ENCODE results near the gene CST6.

The CST6 gene

GRCh38 chr11:66045177-66045639 lies 33.4 kb downstream of the CST6 start:
- H3K4me3 ChIP-seq (ENCODE audit: low read depth in 1 of 5, low read length in 5 of 5) = no peak overlapping the region
- no peaks in the 10 kb centered on the region for H3K36me3 ChIP-seq (ENCODE audit: control insufficient read depth in 5 of 5, insufficient read depth in 5 of 5, low read length in 5 of 5)
- H3K9me3 ChIP-seq (ENCODE audit: control insufficient read depth in 5 of 5, low read length in 5 of 5) = no peaks in the 10 kb centered on the region
- no peak overlapping the region for H3K9ac ChIP-seq (ENCODE audit: low read length in 5 of 5)
- H3K27me3 ChIP-seq (ENCODE audit: control insufficient read depth in 5 of 5, insufficient read depth in 4 of 5, low read length in 5 of 5) = peaks cover 0 to 19% (median 13%) of the 10 kb centered on the region in 5 donors
- no peak overlapping the region for H3K27ac ChIP-seq (ENCODE audit: low read depth, low read length)
- H3K4me1 ChIP-seq (ENCODE audit: control insufficient read depth in 5 of 5, insufficient read depth in 5 of 5, low read length in 5 of 5) = peaks cover 0 to 17% (median 8%) of the 10 kb centered on the region in 5 donors

DNA sequence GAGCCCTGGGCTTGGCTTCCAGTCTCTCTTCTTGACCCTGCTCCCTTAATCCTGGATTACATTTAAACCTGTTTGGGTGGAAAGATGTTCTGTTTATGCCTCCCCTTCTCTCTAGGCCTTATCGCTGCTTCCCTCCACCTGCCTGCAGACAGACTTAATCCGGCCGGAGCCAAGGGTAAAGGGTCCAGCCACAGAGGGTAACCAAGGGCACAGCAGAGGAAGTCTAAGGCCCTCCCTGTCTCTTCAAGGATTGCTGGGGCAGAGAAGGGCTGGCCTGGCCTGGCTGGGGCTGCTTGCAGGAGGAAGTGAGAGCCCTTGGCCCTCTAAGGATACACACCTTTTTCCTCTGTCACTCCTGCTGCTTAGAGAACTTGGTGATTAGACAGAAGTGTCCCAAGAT lies 35.1 kb downstream of the CST6 start:
- Histone ChIP-seq H3K27ac (ENCODE audit: low read depth, low read length) (no peak overlapping the region), H3K4me3 (ENCODE audit: low read depth in 1 of 5, low read length in 5 of 5) (no peak overlapping the region), H3K9ac (ENCODE audit: low read length in 5 of 5) (no peak overlapping the region), H3K9me3 (ENCODE audit: control insufficient read depth in 5 of 5, low read length in 5 of 5) (no peaks in the 10 kb centered on the region), H3K27me3 (ENCODE audit: control insufficient read depth in 5 of 5, insufficient read depth in 4 of 5, low read length in 5 of 5) (peaks cover 0 to 19% (median 13%) of the 10 kb centered on the region in 5 donors), H3K4me1 (ENCODE audit: control insufficient read depth in 5 of 5, insufficient read depth in 5 of 5, low read length in 5 of 5) (peaks cover 0 to 18% (median 17%) of the 10 kb centered on the region in 5 donors), H3K36me3 (ENCODE audit: control insufficient read depth in 5 of 5, insufficient read depth in 5 of 5, low read length in 5 of 5) (no peaks in the 10 kb centered on the region)

GRCh38 chr11:66047541-66048365 lies 35.9 kb downstream of the CST6 start:
- H3K9ac ChIP-seq (ENCODE audit: low read length in 5 of 5) = no peak overlapping the region
- peaks cover 0 to 23% (median 20%) of the 10 kb centered on the region in 5 donors for H3K4me1 ChIP-seq (ENCODE audit: control insufficient read depth in 5 of 5, insufficient read depth in 5 of 5, low read length in 5 of 5)
- H3K4me3 ChIP-seq (ENCODE audit: low read depth in 1 of 5, low read length in 5 of 5) = no peak overlapping the region
- H3K27me3 ChIP-seq (ENCODE audit: control insufficient read depth in 5 of 5, insufficient read depth in 4 of 5, low read length in 5 of 5) = peaks cover 0 to 19% (median 13%) of the 10 kb centered on the region in 5 donors
- no peak overlapping the region for H3K27ac ChIP-seq (ENCODE audit: low read depth, low read length)
- no peaks in the 10 kb centered on the region for H3K9me3 ChIP-seq (ENCODE audit: control insufficient read depth in 5 of 5, low read length in 5 of 5)
- no peaks in the 10 kb centered on the region for H3K36me3 ChIP-seq (ENCODE audit: control insufficient read depth in 5 of 5, insufficient read depth in 5 of 5, low read length in 5 of 5)

GRCh38 chr11:66048547-66049323 lies 36.9 kb downstream of the CST6 start, which contains the start of gene GAL3ST3:
Gene GAL3ST3 (minus strand): TSS chr11:66049161. CDS start chr11:66045415, 3,746 bp downstream.
- Histone ChIP-seq H3K36me3 (ENCODE audit: control insufficient read depth in 5 of 5, insufficient read depth in 5 of 5, low read length in 5 of 5) (no peaks in the 10 kb centered on the region), H3K4me1 (ENCODE audit: control insufficient read depth in 5 of 5, insufficient read depth in 5 of 5, low read length in 5 of 5) (peaks cover 0 to 33% (median 28%) of the 10 kb centered on the region in 5 donors), H3K4me3 (ENCODE audit: low read depth in 1 of 5, low read length in 5 of 5) (no peak within 1 kb of the TSS), H3K9me3 (ENCODE audit: control insufficient read depth in 5 of 5, low read length in 5 of 5) (no peaks in the 10 kb centered on the region), H3K27me3 (ENCODE audit: control insufficient read depth in 5 of 5, insufficient read depth in 4 of 5, low read length in 5 of 5) (peaks cover 0 to 19% (median 13%) of the 10 kb centered on the region in 5 donors), H3K9ac (ENCODE audit: low read length in 5 of 5) (no peak within 1 kb of the TSS), H3K27ac (ENCODE audit: low read depth, low read length) (no peak within 1 kb of the TSS)

GRCh38 chr11:66050581-66051231 lies 38.9 kb downstream of the CST6 start:
- peaks cover 0 to 39% (median 35%) of the 10 kb centered on the region in 5 donors for H3K4me1 ChIP-seq (ENCODE audit: control insufficient read depth in 5 of 5, insufficient read depth in 5 of 5, low read length in 5 of 5)
- H3K4me3 ChIP-seq (ENCODE audit: low read depth in 1 of 5, low read length in 5 of 5) = no peak overlapping the region
- no peaks in the 10 kb centered on the region for H3K9me3 ChIP-seq (ENCODE audit: control insufficient read depth in 5 of 5, low read length in 5 of 5)
- H3K9ac ChIP-seq (ENCODE audit: low read length in 5 of 5) = peak overlapping the region in 1 of 5 donors; percentile 99
- H3K27me3 ChIP-seq (ENCODE audit: control insufficient read depth in 5 of 5, insufficient read depth in 4 of 5, low read length in 5 of 5) = peaks cover 0 to 19% (median 13%) of the 10 kb centered on the region in 5 donors
- H3K36me3 ChIP-seq (ENCODE audit: control insufficient read depth in 5 of 5, insufficient read depth in 5 of 5, low read length in 5 of 5) = peaks cover 0 to 14% (median 12%) of the 10 kb centered on the region in 5 donors
- peak overlapping the region; percentile 88 for H3K27ac ChIP-seq (ENCODE audit: low read depth, low read length)

DNA sequence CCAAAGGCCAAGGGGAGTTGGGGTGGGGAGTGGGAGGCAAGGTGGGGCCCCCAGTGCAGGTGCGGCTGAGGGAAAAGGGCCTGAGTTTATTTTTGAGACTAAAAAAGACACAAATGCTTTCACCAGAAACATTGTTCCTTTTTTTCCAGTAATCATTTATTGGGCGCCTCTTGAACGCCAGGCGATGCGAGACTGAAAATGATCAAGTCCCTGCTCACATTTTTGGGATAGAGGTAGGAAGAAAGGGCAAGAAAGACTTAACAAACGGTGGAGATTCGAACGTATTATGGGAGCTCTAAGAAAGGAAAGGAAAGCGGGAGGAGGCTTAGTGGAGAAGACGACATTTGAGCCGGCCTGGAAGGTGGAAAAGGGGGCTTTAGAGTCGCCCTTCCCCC lies 39.6 kb downstream of the CST6 start:
- Histone ChIP-seq H3K27me3 (ENCODE audit: control insufficient read depth in 5 of 5, insufficient read depth in 4 of 5, low read length in 5 of 5) (peaks cover 0 to 19% (median 13%) of the 10 kb centered on the region in 5 donors), H3K36me3 (ENCODE audit: control insufficient read depth in 5 of 5, insufficient read depth in 5 of 5, low read length in 5 of 5) (peaks cover 0 to 19% (median 14%) of the 10 kb centered on the region in 5 donors), H3K27ac (ENCODE audit: low read depth, low read length) (peak overlapping the region; percentile 88), H3K4me1 (ENCODE audit: control insufficient read depth in 5 of 5, insufficient read depth in 5 of 5, low read length in 5 of 5) (peaks cover 0 to 42% (median 34%) of the 10 kb centered on the region in 5 donors), H3K9me3 (ENCODE audit: control insufficient read depth in 5 of 5, low read length in 5 of 5) (no peaks in the 10 kb centered on the region), H3K9ac (ENCODE audit: low read length in 5 of 5) (peak overlapping the region; percentile 35 to 99 (median 99)), H3K4me3 (ENCODE audit: low read depth in 1 of 5, low read length in 5 of 5) (peak overlapping the region; percentile 54 to 99 (median 90))

GRCh38 chr11:66051766-66052663 lies 40.2 kb downstream of the CST6 start, which contains the start of gene SF3B2:
Gene SF3B2 (plus strand): TSS chr11:66052364. CDS start chr11:66052385, 21 bp downstream.
- Histone ChIP-seq H3K4me3 (ENCODE audit: low read depth in 1 of 5, low read length in 5 of 5) (peak within 1 kb of the TSS; percentile 87 to 99 (median 94)), H3K9me3 (ENCODE audit: control insufficient read depth in 5 of 5, low read length in 5 of 5) (no peaks in the 10 kb centered on the region), H3K36me3 (ENCODE audit: control insufficient read depth in 5 of 5, insufficient read depth in 5 of 5, low read length in 5 of 5) (peaks cover 0 to 25% (median 21%) of the 10 kb centered on the region in 5 donors), H3K4me1 (ENCODE audit: control insufficient read depth in 5 of 5, insufficient read depth in 5 of 5, low read length in 5 of 5) (peaks cover 0 to 48% (median 34%) of the 10 kb centered on the region in 5 donors), H3K9ac (ENCODE audit: low read length in 5 of 5) (peak within 1 kb of the TSS; percentile 93 to 99 (median 99)), H3K27me3 (ENCODE audit: control insufficient read depth in 5 of 5, insufficient read depth in 4 of 5, low read length in 5 of 5) (peaks cover 0 to 19% (median 13%) of the 10 kb centered on the region in 5 donors), H3K27ac (ENCODE audit: low read depth, low read length) (peak within 1 kb of the TSS; percentile 88)

GRCh38 chr11:66052664-66052982 lies 40.8 kb downstream of the CST6 start:
- Histone ChIP-seq H3K4me1 (ENCODE audit: control insufficient read depth in 5 of 5, insufficient read depth in 5 of 5, low read length in 5 of 5) (peaks cover 0 to 48% (median 34%) of the 10 kb centered on the region in 5 donors), H3K27ac (ENCODE audit: low read depth, low read length) (peak overlapping the region; percentile 88)

GRCh38 chr11:66055021-66055420 lies 43.2 kb downstream of the CST6 start:
- no peaks in the 10 kb centered on the region for H3K27me3 ChIP-seq (ENCODE audit: control insufficient read depth in 5 of 5, insufficient read depth in 4 of 5, low read length in 5 of 5)
- H3K9me3 ChIP-seq (ENCODE audit: control insufficient read depth in 5 of 5, low read length in 5 of 5) = no peaks in the 10 kb centered on the region
- H3K4me1 ChIP-seq (ENCODE audit: control insufficient read depth in 5 of 5, insufficient read depth in 5 of 5, low read length in 5 of 5) = peaks cover 0 to 48% (median 34%) of the 10 kb centered on the region in 5 donors
- H3K4me3 ChIP-seq (ENCODE audit: low read depth in 1 of 5, low read length in 5 of 5) = no peak overlapping the region
- H3K9ac ChIP-seq (ENCODE audit: low read length in 5 of 5) = peak overlapping the region in 2 of 5 donors; percentile 48 to 49
- peaks cover 2 to 54% (median 48%) of the 10 kb centered on the region in 5 donors for H3K36me3 ChIP-seq (ENCODE audit: control insufficient read depth in 5 of 5, insufficient read depth in 5 of 5, low read length in 5 of 5)
- H3K27ac ChIP-seq (ENCODE audit: low read depth, low read length) = peak overlapping the region; percentile 88

More at GRCh38 chr11:66052664-66052982, 40.8 kb downstream of the CST6 start:
- Histone ChIP-seq H3K27me3 (ENCODE audit: control insufficient read depth in 5 of 5, insufficient read depth in 4 of 5, low read length in 5 of 5) (peaks cover 0 to 16% (median 11%) of the 10 kb centered on the region in 5 donors), H3K9me3 (ENCODE audit: control insufficient read depth in 5 of 5, low read length in 5 of 5) (no peaks in the 10 kb centered on the region), H3K9ac (ENCODE audit: low read length in 5 of 5) (peak overlapping the region; percentile 93 to 99 (median 99)), H3K36me3 (ENCODE audit: control insufficient read depth in 5 of 5, insufficient read depth in 5 of 5, low read length in 5 of 5) (peaks cover 0 to 31% (median 26%) of the 10 kb centered on the region in 5 donors), H3K4me3 (ENCODE audit: low read depth in 1 of 5, low read length in 5 of 5) (peak overlapping the region; percentile 87 to 99 (median 94))
